GM10266 (cell line): Measurements from ENCODE around the gene CCNL1.
A peak's percentile ranks its signal among the peaks of the same experiment; 100 is the strongest.
"Not testable (repeated sequence)": the region's sequence is repeated elsewhere in the genome, so short reads cannot be mapped to it uniquely, and the experiment has no call there.

ENCODE experiments used
- DNase-seq: peaks from one replicate; pipeline ENCODE4 v3.0.0; 2012; ENCODE audit errors: extremely low spot score
- TF ChIP-seq, protein P1 (sequence below): IDR thresholded peaks from 2 replicates; pipeline ENCODE4 v1.5.1; 2012; ENCODE audit warnings: mild to moderate bottlenecking, low read depth; ENCODE audit not compliant: control insufficient read depth, insufficient read depth; ENCODE audit errors: missing control alignments

CCNL1 gene

DNA sequence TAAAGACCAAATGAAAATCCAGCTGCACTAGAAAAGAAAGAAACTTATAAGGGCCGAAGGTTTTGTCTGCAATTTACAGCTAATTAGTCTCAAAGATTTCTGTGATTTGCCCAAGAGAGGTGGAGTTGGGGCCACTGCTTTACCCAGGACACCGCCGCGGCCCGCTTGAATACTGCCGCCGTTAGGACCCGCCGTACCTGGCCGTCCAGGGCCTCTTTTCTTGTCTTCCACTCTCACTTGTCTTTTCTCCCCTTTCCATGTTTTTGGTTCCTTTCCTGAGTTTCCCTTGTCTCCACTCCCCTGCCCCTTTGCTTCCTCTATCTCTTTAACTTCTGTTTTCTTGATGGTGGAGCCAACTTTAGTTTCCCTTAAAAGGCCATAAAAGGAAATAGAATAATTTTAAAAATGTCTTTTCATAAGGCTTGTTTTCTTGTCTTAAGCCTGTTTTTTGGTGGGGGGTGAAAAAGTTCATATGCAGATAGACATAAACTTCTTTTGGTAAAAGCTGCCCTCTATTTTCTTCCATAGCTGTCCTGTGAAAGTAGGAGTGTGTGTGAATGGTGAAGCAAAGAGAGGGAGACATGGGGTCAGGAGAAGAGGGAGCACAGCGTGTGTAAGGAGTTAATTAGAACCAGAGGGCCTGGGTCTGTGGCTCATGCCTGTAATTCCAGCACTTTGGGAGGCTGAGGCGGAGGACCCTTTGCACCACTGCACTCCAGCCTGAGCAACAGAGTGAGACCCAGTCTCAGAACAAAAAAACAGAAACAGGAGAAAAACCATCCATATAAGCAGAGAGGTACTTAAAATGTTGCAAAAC is 16.0 kb upstream of the CCNL1 start:
- TF ChIP-seq, protein P1, sequence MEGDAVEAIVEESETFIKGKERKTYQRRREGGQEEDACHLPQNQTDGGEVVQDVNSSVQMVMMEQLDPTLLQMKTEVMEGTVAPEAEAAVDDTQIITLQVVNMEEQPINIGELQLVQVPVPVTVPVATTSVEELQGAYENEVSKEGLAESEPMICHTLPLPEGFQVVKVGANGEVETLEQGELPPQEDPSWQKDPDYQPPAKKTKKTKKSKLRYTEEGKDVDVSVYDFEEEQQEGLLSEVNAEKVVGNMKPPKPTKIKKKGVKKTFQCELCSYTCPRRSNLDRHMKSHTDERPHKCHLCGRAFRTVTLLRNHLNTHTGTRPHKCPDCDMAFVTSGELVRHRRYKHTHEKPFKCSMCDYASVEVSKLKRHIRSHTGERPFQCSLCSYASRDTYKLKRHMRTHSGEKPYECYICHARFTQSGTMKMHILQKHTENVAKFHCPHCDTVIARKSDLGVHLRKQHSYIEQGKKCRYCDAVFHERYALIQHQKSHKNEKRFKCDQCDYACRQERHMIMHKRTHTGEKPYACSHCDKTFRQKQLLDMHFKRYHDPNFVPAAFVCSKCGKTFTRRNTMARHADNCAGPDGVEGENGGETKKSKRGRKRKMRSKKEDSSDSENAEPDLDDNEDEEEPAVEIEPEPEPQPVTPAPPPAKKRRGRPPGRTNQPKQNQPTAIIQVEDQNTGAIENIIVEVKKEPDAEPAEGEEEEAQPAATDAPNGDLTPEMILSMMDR: no peak

DNA sequence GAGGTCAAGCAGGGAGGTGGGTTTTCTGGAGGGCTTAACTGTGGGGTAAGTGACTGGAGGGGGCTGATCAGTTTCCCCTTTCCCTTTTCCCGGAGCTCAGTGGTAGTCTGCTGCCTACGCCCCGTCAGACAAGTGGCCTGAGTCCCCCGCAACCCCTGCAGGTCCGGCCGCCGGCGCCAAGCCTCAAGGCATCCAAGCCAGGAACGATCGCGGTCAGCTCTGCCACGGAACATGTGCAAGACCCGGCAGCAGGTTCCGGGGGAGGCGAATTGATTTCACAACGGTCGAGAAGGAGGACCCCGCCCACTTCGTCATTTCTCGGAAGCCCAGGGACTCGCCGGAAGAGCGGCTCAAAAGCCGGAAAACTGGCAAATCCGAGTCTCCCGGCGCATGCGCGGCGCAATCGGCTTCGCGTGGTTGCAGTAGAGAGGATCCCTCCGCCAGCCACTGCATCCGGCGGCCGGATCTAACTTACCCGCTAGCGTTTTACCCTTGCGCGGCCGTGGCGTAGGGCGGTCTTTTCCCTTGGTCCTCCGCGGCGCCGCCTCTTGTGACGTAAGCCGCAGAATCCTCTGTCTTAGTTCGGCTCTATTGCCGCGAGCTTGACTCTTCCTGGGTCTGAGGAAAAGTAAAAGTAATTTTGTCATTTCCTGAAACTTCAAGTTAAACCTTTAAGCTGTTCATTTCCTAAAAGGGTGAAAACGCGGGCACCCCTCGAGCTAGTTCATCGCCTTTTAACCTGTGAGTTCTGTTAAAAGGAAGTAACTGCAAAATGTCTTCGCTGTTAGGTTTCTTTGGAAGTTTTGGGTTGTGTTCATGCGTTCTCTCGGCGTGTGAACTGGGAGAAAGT is 14.9 kb upstream of the CCNL1 start:
- TF ChIP-seq, protein P1: no peak
- DNase-seq: peak; percentile 94

More for the DNA sequence above, 16.0 kb upstream of the CCNL1 start:
- DNase-seq: peak; percentile 57

DNA sequence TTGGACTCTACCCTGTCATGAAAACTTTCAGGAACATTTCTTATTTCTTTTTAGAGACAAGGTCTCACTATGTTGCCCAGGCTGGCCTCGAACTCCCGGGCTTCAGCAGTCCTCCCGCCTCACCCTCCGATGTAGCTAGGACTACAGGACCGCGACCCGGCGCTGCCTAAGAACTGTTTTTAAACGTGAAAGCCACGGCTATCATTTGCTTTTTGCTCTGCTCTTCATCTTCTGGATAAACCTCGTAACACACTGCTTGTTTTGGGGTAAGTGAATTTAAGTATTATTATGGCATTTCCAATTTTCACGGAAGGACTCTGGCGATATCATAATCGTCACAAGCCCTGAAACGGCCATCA is 14.3 kb upstream of the CCNL1 start:
- no peak for DNase-seq
- TF ChIP-seq, protein P1: no peak

DNA sequence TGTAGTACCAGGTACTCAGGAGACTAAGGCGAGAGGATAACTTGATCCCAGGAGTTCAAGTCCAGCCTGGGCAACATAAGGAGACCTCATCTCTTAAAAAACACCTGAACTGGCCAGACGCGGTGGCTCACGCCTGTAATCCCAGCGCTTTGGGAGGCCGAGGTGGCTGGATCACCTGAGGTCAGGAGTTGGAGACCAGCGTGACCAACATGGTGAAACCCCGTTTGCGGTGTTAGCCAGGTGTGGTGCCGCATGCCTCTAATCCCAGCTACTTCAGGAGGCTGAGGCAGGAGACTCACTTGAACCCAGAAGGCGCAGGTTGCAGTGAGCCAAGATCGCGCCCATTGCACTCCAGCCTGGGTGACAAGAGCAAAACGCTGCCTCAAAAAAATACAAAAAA is 13.4 kb upstream of the CCNL1 start:
- not testable (repeated sequence) for DNase-seq

DNA sequence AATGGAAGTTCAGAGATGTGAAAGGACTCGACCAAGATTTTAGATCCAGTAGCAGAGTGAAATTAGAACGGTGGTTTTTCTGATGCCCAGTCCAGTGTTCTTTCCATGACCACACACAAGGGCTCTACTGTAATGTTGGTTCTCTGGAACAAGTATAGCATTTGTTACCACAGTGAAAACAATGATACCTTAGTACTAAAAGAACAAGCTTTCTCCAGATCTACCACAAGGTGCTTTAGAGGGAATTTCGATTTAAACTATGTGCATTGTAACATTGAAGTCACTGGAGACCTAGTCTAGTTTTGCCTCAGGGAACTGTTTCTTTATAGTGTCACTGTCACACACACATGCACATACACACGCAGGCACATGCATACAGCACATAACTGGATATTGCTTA is 12.8 kb upstream of the CCNL1 start:
- TF ChIP-seq, protein P1: no peak
- no peak for DNase-seq

DNA sequence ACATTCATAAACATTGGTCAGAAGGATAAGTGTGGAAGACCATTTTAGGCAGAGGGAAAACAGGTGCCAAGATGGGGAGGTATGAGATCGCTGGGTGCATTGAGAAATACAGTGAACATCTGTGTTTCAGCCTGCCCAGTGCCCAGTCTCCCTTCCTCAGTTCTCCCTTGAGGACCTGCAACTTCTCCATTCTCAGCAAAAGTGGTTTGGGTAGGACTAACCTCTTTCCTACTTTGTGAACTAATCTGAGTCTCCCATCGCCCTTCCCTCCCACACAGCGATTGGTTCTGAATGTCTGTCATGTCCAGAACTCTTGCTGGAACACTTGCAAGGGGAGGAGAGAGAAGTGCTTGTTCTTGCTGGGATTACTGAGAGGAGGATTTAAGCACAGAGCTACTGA is 10.9 kb upstream of the CCNL1 start:
- no peak for DNase-seq
- TF ChIP-seq, protein P1: no peak

DNA sequence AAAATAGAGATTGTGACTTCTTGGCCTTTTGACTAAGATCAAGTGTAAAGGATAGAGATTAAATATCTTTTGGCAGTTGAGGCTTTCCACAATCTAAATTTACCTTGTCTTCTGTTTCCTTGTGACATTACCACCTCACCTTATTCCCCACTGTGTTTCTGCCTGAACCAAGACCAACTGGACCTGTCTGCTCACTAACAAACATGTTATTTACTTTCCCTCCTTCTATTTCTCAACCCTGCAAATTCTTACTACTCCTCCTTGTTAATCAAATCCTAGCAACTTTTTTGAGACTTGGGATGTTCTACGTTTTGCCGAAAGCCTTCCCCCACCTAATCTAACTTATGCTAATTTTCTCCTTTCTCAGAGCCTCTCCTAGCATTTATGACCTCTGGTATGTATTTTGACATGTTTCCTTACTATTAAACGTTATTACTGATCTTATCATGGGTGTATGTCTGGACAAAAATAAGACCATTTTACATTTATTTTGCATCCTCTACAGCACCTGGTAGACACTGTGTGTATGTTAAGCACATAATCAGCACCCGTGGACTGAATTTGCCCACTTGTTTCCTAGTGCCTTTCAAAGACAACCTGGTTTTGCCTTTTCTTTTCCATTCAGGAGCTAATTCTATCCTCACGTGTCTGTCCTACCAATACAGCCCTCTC is 7.6 kb upstream of the CCNL1 start:
- DNase-seq: no peak
- TF ChIP-seq, protein P1: no peak
